RWPE2 (cell line): ENCODE measurements around the gene EIF2D.

Experiments
- ATAC-seq: fragments of 200-7000 bp; cut with Tn5 transposase; 3 replicates; pipeline ENCODE4 v1.9.1; 2021; ENCODE audit warnings: low read depth
- DNase-seq: peaks from one replicate; pipeline ENCODE4 v3.0.0-alpha.2; 2020; ENCODE audit warnings: low spot score
- H3K27ac ChIP-seq: fragments of 450-650 bp; 2 replicates; pipeline ENCODE4 v1.5.1; 2017; ENCODE audit warnings: mild to moderate bottlenecking; ENCODE audit not compliant: poor library complexity, severe bottlenecking
- H3K27me3 ChIP-seq: fragments of 250-450 bp; sonication (Bioruptor Pico); 2 replicates; pipeline ENCODE4 v1.5.1; 2021; ENCODE audit warnings: mild to moderate bottlenecking, moderate library complexity; ENCODE audit not compliant: insufficient read depth, poor library complexity, severe bottlenecking
- H3K36me3 ChIP-seq: fragments of 250-450 bp; sonication (Bioruptor Pico); 2 replicates; pipeline ENCODE4 v1.5.1; 2020; ENCODE audit warnings: low read depth, mild to moderate bottlenecking, moderate library complexity
- H3K4me1 ChIP-seq: fragments of 250-450 bp; sonication (Bioruptor Pico); 2 replicates; pipeline ENCODE4 v1.5.1; 2021; ENCODE audit warnings: mild to moderate bottlenecking, moderate library complexity; ENCODE audit not compliant: insufficient read depth, poor library complexity, severe bottlenecking
- H3K4me3 ChIP-seq: fragments of 250-450 bp; sonication (Bioruptor Pico); 2 replicates; pipeline ENCODE4 v1.5.1; 2021; ENCODE audit warnings: mild to moderate bottlenecking, moderate library complexity; ENCODE audit not compliant: severe bottlenecking
- H3K9me3 ChIP-seq: fragments of 250-450 bp; sonication (Bioruptor Pico); 2 replicates; pipeline ENCODE4 v1.5.1; 2021; ENCODE audit warnings: mild to moderate bottlenecking, moderate library complexity; ENCODE audit not compliant: severe bottlenecking
- TF ChIP-seq, protein P1 (sequence below): fragments of 450-650 bp; IDR thresholded peaks from one replicate; pipeline ENCODE4 v1.5.1; 2017; ENCODE audit warnings: mild to moderate bottlenecking, moderate library complexity; ENCODE audit not compliant: poor library complexity, severe bottlenecking

Gene EIF2D

DNA sequence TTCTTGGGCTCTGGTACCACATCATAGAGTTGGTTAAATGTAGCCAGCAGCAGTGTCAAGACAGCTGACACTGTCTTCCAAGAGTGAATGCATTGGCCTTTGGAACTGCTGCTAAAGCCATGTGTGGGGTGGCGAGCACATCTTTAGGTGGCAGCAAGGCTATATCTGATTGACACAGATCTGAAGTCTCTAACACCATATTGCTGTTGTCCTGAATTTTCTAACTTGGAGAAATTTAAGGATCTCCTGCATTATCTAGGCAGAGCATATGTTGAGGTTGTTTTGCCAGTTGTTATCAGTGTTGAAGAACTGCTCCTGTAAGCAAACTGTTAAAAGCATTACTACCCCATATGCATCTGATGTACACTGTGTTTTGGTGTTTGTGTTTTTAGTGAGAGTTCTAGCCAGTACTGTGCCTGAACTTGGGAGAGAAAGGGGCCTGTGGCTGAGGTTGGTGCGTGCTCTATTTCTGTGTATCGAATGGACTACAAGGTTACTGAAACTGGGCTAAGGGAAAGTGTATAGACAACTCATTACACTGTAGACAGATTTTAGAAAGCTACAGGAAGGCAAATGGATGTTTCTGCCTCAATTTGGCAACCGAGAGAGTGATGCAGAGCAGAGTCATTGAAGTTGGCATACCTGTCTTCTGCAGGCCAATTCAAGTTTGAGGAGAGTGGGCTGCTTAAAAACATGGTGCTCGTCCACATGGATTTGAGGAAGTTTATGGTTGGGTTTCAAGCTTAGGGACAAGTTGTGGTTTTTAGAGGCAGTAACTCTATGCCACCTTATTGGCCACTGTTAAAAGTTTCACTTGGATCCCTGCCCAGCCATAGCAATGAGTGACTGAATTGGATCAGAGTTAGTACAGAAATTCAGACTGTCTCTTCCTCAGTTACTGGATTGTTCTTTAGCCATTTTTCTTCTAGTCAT, 40.0 kb upstream of the EIF2D start:
- no peaks in the 10 kb centered on the region for H3K9me3 ChIP-seq
- H3K36me3 ChIP-seq = peaks cover 16% of the 10 kb centered on the region
- DNase-seq (no peak), ATAC-seq (no peak)
- no peak overlapping the region for H3K4me3 ChIP-seq
- no peaks in the 10 kb centered on the region for H3K27me3 ChIP-seq
- no peaks in the 10 kb centered on the region for H3K4me1 ChIP-seq
- no peak overlapping the region for H3K27ac ChIP-seq
- TF ChIP-seq, protein P1, sequence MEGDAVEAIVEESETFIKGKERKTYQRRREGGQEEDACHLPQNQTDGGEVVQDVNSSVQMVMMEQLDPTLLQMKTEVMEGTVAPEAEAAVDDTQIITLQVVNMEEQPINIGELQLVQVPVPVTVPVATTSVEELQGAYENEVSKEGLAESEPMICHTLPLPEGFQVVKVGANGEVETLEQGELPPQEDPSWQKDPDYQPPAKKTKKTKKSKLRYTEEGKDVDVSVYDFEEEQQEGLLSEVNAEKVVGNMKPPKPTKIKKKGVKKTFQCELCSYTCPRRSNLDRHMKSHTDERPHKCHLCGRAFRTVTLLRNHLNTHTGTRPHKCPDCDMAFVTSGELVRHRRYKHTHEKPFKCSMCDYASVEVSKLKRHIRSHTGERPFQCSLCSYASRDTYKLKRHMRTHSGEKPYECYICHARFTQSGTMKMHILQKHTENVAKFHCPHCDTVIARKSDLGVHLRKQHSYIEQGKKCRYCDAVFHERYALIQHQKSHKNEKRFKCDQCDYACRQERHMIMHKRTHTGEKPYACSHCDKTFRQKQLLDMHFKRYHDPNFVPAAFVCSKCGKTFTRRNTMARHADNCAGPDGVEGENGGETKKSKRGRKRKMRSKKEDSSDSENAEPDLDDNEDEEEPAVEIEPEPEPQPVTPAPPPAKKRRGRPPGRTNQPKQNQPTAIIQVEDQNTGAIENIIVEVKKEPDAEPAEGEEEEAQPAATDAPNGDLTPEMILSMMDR = no peak

DNA sequence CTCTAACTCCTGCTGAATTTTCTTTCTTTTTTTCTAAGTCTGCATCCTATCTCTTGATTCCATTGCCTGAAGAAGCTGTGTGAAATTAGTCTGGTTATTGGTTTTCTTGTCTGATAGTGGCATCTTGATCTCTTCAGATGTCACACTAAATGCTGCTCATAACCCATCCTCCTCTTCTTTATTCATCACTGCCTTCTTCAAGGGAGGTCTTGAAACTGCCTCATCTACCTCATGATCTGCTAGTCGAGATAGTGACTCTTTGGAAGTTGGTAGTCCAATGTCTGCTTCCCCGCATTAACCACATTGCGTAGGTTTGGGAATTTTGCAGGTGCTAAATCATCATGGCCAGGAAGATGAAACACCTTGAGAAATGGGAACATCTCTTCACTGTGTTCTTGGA, 38.7 kb upstream of the EIF2D start:
- Histone ChIP-seq H3K27ac (no peak overlapping the region), H3K9me3 (no peaks in the 10 kb centered on the region), H3K27me3 (no peaks in the 10 kb centered on the region), H3K36me3 (peaks cover 25% of the 10 kb centered on the region), H3K4me3 (no peak overlapping the region), H3K4me1 (no peaks in the 10 kb centered on the region)
- DNase-seq = no peak
- TF ChIP-seq, protein P1 = no peak
- no peak for ATAC-seq

DNA sequence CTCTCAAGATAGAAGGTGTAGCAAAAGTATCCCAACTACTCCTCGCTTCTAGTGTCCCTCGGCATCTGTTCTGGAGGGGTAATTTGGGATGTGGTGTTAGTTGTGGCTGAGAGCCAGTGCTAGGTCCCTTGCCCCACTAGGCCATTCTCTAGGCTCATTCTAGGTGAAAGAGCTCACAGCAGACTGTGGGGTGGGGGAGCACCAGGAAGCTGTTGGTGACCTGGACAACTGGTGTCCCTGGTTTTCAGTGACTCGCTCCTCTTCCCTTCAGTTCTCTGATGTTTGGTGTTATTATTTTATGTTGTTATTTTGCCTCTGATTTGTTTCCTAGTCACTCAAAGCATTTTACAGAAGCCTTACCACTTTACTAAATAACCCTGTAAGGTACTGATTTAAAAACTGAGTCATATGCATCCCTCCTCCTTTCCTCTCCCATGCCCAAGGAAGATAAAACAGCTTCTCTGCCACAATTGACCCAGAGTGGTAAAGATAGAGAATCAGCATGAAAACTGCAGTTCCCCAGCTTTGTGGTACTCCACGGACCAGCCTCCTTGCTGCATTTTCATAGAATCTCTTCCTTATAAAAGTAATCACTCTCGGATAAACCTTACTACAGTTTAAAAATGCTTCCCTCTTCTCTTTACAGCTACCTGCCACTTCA, 37.1 kb upstream of the EIF2D start:
- TF ChIP-seq, protein P1 = no peak
- DNase-seq = no peak
- Histone ChIP-seq H3K4me1 (no peaks in the 10 kb centered on the region), H3K27me3 (no peaks in the 10 kb centered on the region), H3K27ac (no peak overlapping the region), H3K9me3 (no peaks in the 10 kb centered on the region), H3K36me3 (peaks cover 35% of the 10 kb centered on the region), H3K4me3 (no peak overlapping the region)
- no peak for ATAC-seq

DNA sequence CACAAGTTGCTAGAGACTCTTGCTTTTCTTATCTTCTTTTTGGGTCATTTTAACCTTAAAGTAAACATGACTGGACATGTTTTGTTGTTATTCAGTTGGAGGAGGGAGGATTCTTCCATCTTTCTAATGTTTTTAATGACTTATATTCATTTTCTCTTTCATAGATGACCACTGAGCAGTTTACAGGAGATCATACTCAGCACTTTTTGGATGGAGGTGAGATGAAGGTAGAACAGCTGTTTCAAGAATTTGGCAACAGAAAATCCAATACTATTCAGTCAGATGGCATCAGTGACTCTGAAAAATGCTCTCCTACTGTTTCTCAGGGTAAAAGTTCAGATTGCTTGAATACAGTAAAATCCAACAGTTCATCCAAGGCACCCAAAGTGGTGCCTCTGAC, 35.0 kb upstream of the EIF2D start:
- no peak for ATAC-seq

More for the DNA sequence above, 35.0 kb upstream of the EIF2D start:
- Histone ChIP-seq H3K27ac (no peak overlapping the region), H3K27me3 (no peaks in the 10 kb centered on the region), H3K4me3 (no peak overlapping the region), H3K36me3 (peaks cover 47% of the 10 kb centered on the region), H3K9me3 (no peaks in the 10 kb centered on the region), H3K4me1 (no peaks in the 10 kb centered on the region)
- DNase-seq = no peak
- TF ChIP-seq, protein P1 = no peak
